ENCODE results near the gene CCDC127.

GRCh38 chr5:154236-154635, 63.7 kb downstream of the CCDC127 start:
- no peak for TF ChIP-seq CTCF (IDR thresholded peaks at IDR 0.05; ENCODE audit: low read depth, low read length, poor library complexity, severe bottlenecking)
- TF ChIP-seq EZH2phosphoT487 (IDR thresholded peaks at IDR 0.05; ENCODE audit: borderline replicate concordance, low read length), result no peak

Measured in DOHH2 (cell line).